ENCODE results near the gene TLCD3A.

- TF ChIP-seq YY1 (IDR thresholded peaks at IDR 0.05; ENCODE audit: insufficient read depth, insufficient read length) (no peak), ZNF274 (IDR thresholded peaks at IDR 0.05; ENCODE audit: low read depth, low read length) (no peak), SUZ12 (IDR thresholded peaks at IDR 0.05; ENCODE audit: extremely low read depth, insufficient read depth, insufficient read length) (no peak)
Measured at GRCh38 chr17:725084-725483, 7.3 kb upstream of the TLCD3A start.

Measured in NT2/D1 (cell line).